ENCODE data around the gene TRAPPC12.

DNA sequence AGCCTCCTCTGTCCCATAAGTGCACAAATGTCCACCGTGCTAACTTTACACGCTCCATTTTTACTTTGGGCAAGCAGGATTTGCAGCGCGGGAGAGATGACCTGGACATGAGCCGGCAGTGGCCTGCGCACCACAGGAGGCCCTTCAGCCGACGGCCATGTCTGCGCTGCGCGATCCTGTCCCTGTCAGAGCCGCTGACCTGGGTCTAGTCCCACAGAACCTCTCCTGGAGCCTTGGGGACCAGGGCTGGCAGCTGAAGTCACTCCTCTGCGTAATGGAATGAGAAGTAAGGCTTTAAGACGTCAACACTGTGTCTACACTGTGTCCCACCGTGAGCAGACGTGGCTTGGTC is 110.2 kb downstream of the TRAPPC12 start:
- TF ChIP-seq PPARA (CRISPR knock-in tag; IDR thresholded peaks at IDR 0.05; ENCODE audit: borderline replicate concordance) = no peak
- TF ChIP-seq, protein P1, sequence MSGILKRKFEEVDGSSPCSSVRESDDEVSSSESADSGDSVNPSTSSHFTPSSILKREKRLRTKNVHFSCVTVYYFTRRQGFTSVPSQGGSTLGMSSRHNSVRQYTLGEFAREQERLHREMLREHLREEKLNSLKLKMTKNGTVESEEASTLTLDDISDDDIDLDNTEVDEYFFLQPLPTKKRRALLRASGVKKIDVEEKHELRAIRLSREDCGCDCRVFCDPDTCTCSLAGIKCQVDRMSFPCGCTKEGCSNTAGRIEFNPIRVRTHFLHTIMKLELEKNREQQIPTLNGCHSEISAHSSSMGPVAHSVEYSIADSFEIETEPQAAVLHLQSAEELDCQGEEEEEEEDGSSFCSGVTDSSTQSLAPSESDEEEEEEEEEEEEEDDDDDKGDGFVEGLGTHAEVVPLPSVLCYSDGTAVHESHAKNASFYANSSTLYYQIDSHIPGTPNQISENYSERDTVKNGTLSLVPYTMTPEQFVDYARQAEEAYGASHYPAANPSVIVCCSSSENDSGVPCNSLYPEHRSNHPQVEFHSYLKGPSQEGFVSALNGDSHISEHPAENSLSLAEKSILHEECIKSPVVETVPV (CRISPR knock-in tag; IDR thresholded peaks at IDR 0.05) = no peak
- no peak for TF ChIP-seq ZNF70 (CRISPR knock-in tag; IDR thresholded peaks at IDR 0.05)

Data from SK-N-SH treated with all-trans-retinoic acid at 6 μM for 48 hours (cell line).